ENCODE results near the gene GFRA1. TPM values are rescaled to one million over a fixed set of nuclear protein-coding genes. Genes with fewer than 3 reads are reported as not detected.

Gene GFRA1
- total RNA-seq, 2 experiments from 2014 or later = not detected

- Histone ChIP-seq H3K27ac (ENCODE audit: low read depth in 1 of 2, low read length in 2 of 2) (no peak overlapping the region), H3K9me3 (ENCODE audit: control insufficient read depth in 1 of 2, insufficient read depth in 1 of 2, low read length in 2 of 2) (peaks cover 0 to 13% of the 10 kb centered on the region in 2 experiments), H3K27me3 (ENCODE audit: control insufficient read depth in 1 of 2, insufficient read depth in 2 of 2, low read length in 2 of 2) (no peaks in the 10 kb centered on the region), H3K4me3 (ENCODE audit: low read length) (no peak overlapping the region), H3K4me1 (ENCODE audit: insufficient read depth, low read length) (no peaks in the 10 kb centered on the region), H3K36me3 (ENCODE audit: insufficient read depth, low read length) (no peaks in the 10 kb centered on the region)
- CTCF ChIA-PET = no interaction called here
- Mint-ChIP-seq H3K4me3 (no peak overlapping the region), H3K9me3 (no peaks in the 10 kb centered on the region), H3K27ac (no peak overlapping the region), H3K4me1 (ENCODE audit: low read depth) (no peaks in the 10 kb centered on the region), H3K27me3 (no peaks in the 10 kb centered on the region), H3K36me3 (ENCODE audit: low read depth) (no peaks in the 10 kb centered on the region)
- TF ChIP-seq CTCF (IDR thresholded peaks at IDR 0.05) = no peak
- no peak for DNase-seq
- intact Hi-C loops (cut with DNase I, micrococcal nuclease) = no loop called here
- no peak for ATAC-seq (ENCODE audit: poor library complexity)
- POLR2A ChIA-PET = no interaction called here
Measured at GRCh38 chr10:116183733-116184511, 89.1 kb downstream of the GFRA1 start.

DNA sequence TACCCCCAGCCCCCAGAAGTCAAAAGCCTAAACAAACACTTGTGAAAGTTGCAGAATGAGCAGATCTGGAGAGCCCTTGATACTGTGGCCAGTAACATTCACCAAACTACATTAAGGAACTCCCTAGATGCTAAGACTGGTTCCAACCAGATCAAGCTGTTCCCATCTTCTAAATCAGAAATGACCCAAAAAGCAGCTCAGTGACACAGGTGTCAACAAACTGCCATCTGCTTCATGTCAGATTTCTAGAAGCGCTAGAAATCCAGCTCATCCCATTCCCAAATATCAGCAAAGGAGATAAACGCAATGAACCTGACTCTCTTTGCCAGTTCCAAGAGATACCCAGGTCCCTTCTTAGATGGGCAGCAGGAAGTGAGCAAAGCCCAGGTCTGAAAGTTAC, 90.6 kb downstream of the GFRA1 start:
- no peaks in the 10 kb centered on the region for H3K27me3 ChIP-seq (ENCODE audit: control insufficient read depth in 1 of 2, insufficient read depth in 2 of 2, low read length in 2 of 2)
- H3K9me3 ChIP-seq (ENCODE audit: control insufficient read depth in 1 of 2, insufficient read depth in 1 of 2, low read length in 2 of 2) = peaks cover 0 to 13% of the 10 kb centered on the region in 2 experiments
- Mint-ChIP-seq H3K36me3 (ENCODE audit: low read depth) (no peaks in the 10 kb centered on the region), H3K9me3 (no peaks in the 10 kb centered on the region), H3K4me3 (no peak overlapping the region), H3K4me1 (ENCODE audit: low read depth) (no peaks in the 10 kb centered on the region), H3K27ac (no peak overlapping the region), H3K27me3 (no peaks in the 10 kb centered on the region)
- H3K36me3 ChIP-seq (ENCODE audit: insufficient read depth, low read length) = no peaks in the 10 kb centered on the region
- TF ChIP-seq CTCF (IDR thresholded peaks at IDR 0.05) = no peak
- no peak overlapping the region for H3K4me3 ChIP-seq (ENCODE audit: low read length)
- ChIA-PET POLR2A (no interaction called here), CTCF (no interaction called here)
- DNase-seq (no peak), ATAC-seq (ENCODE audit: poor library complexity) (no peak)
- H3K27ac ChIP-seq (ENCODE audit: low read depth in 1 of 2, low read length in 2 of 2) = no peak overlapping the region
- intact Hi-C loops (cut with DNase I, micrococcal nuclease) = no loop called here
- H3K4me1 ChIP-seq (ENCODE audit: insufficient read depth, low read length) = no peaks in the 10 kb centered on the region

- H3K9me3 ChIP-seq (ENCODE audit: control insufficient read depth in 1 of 2, insufficient read depth in 1 of 2, low read length in 2 of 2) = peaks cover 0 to 4% of the 10 kb centered on the region in 2 experiments
- Mint-ChIP-seq H3K9me3 (no peaks in the 10 kb centered on the region), H3K27ac (no peak overlapping the region), H3K4me1 (ENCODE audit: low read depth) (no peaks in the 10 kb centered on the region), H3K27me3 (no peaks in the 10 kb centered on the region), H3K4me3 (no peak overlapping the region), H3K36me3 (ENCODE audit: low read depth) (no peaks in the 10 kb centered on the region)
- intact Hi-C loops (cut with DNase I, micrococcal nuclease) = no loop called here
- H3K27ac ChIP-seq (ENCODE audit: low read depth in 1 of 2, low read length in 2 of 2) = no peak overlapping the region
- DNase-seq (no peak), ATAC-seq (ENCODE audit: poor library complexity) (no peak)
- CTCF ChIA-PET = no interaction called here
- no peak for TF ChIP-seq CTCF (IDR thresholded peaks at IDR 0.05)
- no peaks in the 10 kb centered on the region for H3K36me3 ChIP-seq (ENCODE audit: insufficient read depth, low read length)
- no peaks in the 10 kb centered on the region for H3K4me1 ChIP-seq (ENCODE audit: insufficient read depth, low read length)
- H3K4me3 ChIP-seq (ENCODE audit: low read length) = no peak overlapping the region
- H3K27me3 ChIP-seq (ENCODE audit: control insufficient read depth in 1 of 2, insufficient read depth in 2 of 2, low read length in 2 of 2) = no peaks in the 10 kb centered on the region
- POLR2A ChIA-PET = no interaction called here
Measured at GRCh38 chr10:116178086-116178605, 94.9 kb downstream of the GFRA1 start.
